K562 (cell line): ENCODE measurements around the gene SH3BP4. TPM values are rescaled to one million over a fixed set of nuclear protein-coding genes. Genes with fewer than 3 reads are reported as not detected.

Experiments used
- ATAC-seq: fragments of 200-7000 bp; cut with Tn5 transposase; 3 replicates; pipeline ENCODE4 v1.9.1; 2020; ENCODE audit warnings: moderate library complexity
- BruUV-seq: library from RNA; stranded (reverse); fragments of 400-500 nt; replicated peaks from 2 replicates; lab custom pipeline; 2021; lab: Mats Ljungman, UMichigan
- CTCF ChIA-PET: fragments of 300-600 bp; formaldehyde crosslinking; extraction: SDS; loops from one replicate; lab custom pipeline; 2021; ENCODE audit warnings: low intra/inter-chr PET ratio; lab: Yijun Ruan, JAX
- POLR2A ChIA-PET: fragments of 300-600, 350-650 bp; sonication (Branson Sonifier 250); formaldehyde crosslinking; extraction: SDS; loops from one replicate; lab custom pipeline; 2021; ENCODE audit warnings: antibody characterized with exemption, inconsistent platforms; lab: Yijun Ruan, JAX
- DNase-seq, 4 experiments: peaks; one replicate each; pipeline versions ENCODE4 v3.0.0 to v3.0.0-alpha.2; 2011 to 2018; ENCODE audit warnings: low spot score in 3 of 4, mixed read lengths in 3 of 4; ENCODE audit errors: extremely low read depth in 1 of 4
- FAIRE-seq: peaks from 2 replicates; lab custom pipeline; 2011; peaks lifted over from hg19 to GRCh38; lab: Jason Lieb, UNC
- H2AFZ ChIP-seq: 2 replicates; pipeline ENCODE4 v1.6.0; 2011; ENCODE audit warnings: low read depth, low read length, control low read depth, inconsistent platforms
- H3K27ac ChIP-seq: fragments of 200-600 bp; 3 replicates; pipeline ENCODE4 v1.8.0; 2011; ENCODE audit warnings: low read depth, mild to moderate bottlenecking, control low read depth, inconsistent platforms, low read length, moderate library complexity, mixed read lengths; ENCODE audit errors: extremely low read depth
- H3K27me3 ChIP-seq, 2 experiments: fragments of 300-600 bp in 1 of 2; 2 replicates in 1 of 2; 3 replicates in 1 of 2; pipeline versions ENCODE4 v1.6.0 to v1.8.0; 2011; ENCODE audit warnings: inconsistent platforms in 2 of 2, low read length in 2 of 2, mild to moderate bottlenecking in 1 of 2, mixed read lengths in 1 of 2, moderate library complexity in 1 of 2; ENCODE audit not compliant: control insufficient read depth in 2 of 2, insufficient read depth in 2 of 2
- H3K36me3 ChIP-seq: fragments of 300-600 bp; 3 replicates; pipeline ENCODE4 v1.8.0; 2011; ENCODE audit warnings: mild to moderate bottlenecking, low read length, inconsistent platforms; ENCODE audit not compliant: control insufficient read depth, insufficient read depth
- H3K4me1 ChIP-seq, 2 experiments: fragments of 200-600 bp in 1 of 2; replicated peaks in 1 of 2; 2 replicates in 1 of 2; 3 replicates in 1 of 2; pipeline versions ENCODE4 v1.5.1 to v1.8.0; 2011; ENCODE audit warnings: inconsistent platforms in 2 of 2, low read length in 2 of 2, mild to moderate bottlenecking in 1 of 2, mixed read lengths in 1 of 2, moderate library complexity in 1 of 2; ENCODE audit not compliant: control insufficient read depth in 2 of 2, insufficient read depth in 2 of 2
- H3K4me2 ChIP-seq: 2 replicates; pipeline ENCODE4 v1.6.1; 2011; ENCODE audit warnings: low read length, control low read depth, inconsistent platforms, mixed read lengths; ENCODE audit not compliant: insufficient read depth
- H3K4me3 ChIP-seq: fragments of 200-600 bp; sonication (generic), shearing (Covaris generic); 2 replicates; pipeline ENCODE4 v1.5.1; 2016; ENCODE audit warnings: control low read depth, inconsistent platforms
- H3K79me2 ChIP-seq: fragments of 200-600 bp; 3 replicates; pipeline ENCODE4 v1.8.0; 2011; ENCODE audit warnings: low read length, inconsistent platforms; ENCODE audit not compliant: control insufficient read depth, insufficient read depth
- H3K9ac ChIP-seq, 2 experiments: 2 replicates each; pipeline versions ENCODE4 v1.6.0 to v1.6.1; 2011; ENCODE audit warnings: low read depth in 2 of 2, low read length in 2 of 2, control low read depth in 1 of 2, inconsistent platforms in 1 of 2, mild to moderate bottlenecking in 1 of 2, mixed read lengths in 1 of 2; ENCODE audit not compliant: insufficient read depth in 1 of 2
- H3K9me1 ChIP-seq: one replicate; pipeline ENCODE4 v1.6.0; 2011; ENCODE audit warnings: inconsistent platforms, mild to moderate bottlenecking, low read length, moderate library complexity; ENCODE audit not compliant: control insufficient read depth, insufficient read depth
- H3K9me3 ChIP-seq: replicated peaks from 2 replicates; pipeline ENCODE4 v1.5.1; 2011; ENCODE audit warnings: low read depth, low read length, inconsistent platforms; ENCODE audit not compliant: control insufficient read depth, insufficient read depth
- H4K20me1 ChIP-seq: replicated peaks from 2 replicates; pipeline ENCODE4 v1.6.1; 2011; ENCODE audit warnings: low read length, inconsistent platforms, mixed read lengths; ENCODE audit not compliant: control insufficient read depth, insufficient read depth
- E2F3 ChIP-seq: fragments of 250-450 bp; sonication (Bioruptor Pico); IDR thresholded peaks from 2 replicates; pipeline ENCODE4 v1.4.0; 2020; ENCODE audit warnings: mild to moderate bottlenecking
- JUN ChIP-seq, 2 experiments: sonication (generic) in 1 of 2; formaldehyde crosslinking in 1 of 2; IDR thresholded peaks; 2 replicates each; pipeline versions ENCODE4 v1.6.1 to v1.8.0; 2012 to 2022; ENCODE audit warnings: borderline replicate concordance in 2 of 2, mild to moderate bottlenecking in 2 of 2, improper control_type of control experiment in 1 of 2, low read depth in 1 of 2, low read length in 1 of 2, missing genetic modification reagents in 1 of 2
- XRCC4 ChIP-seq: IDR thresholded peaks from one replicate; pipeline ENCODE4 v1.6.1; 2011; ENCODE audit not compliant: insufficient read depth, insufficient read length; ENCODE audit errors: extremely low read depth
- WGBS: fragments of 100-300 bp; shearing (Covaris generic); methylation state at CpG from one replicate; pipeline ENCODE4 v1.1.6; 2016; ENCODE audit warnings: low coverage, mixed read lengths; ENCODE audit not compliant: insufficient coverage; ENCODE audit errors: missing lambda C conversion rate; 5-methylcytosine and 5-hydroxymethylcytosine counted together
- in situ Hi-C: fragments of 300-500 bp; cut with MboI; formaldehyde crosslinking; loops from 4 replicates; pipeline ENCODE4 v1.15.0; 2018; ENCODE audit warnings: inconsistent platforms, mixed read lengths
- intact Hi-C: fragments of 100-400 bp; cut with micrococcal nuclease; formaldehyde crosslinking; loops from 2 replicates; pipeline ENCODE4 v1.14.2; 2022
- polyA plus RNA-seq, 8 experiments: library from polyadenylated mRNA; depleted of rRNA in 4 of 8; stranded (reverse) in 5 of 8; unstranded in 3 of 8; fragments of >200 nt; fragmentation: Nextera tagmentation in 2 of 8; fragmentation: Illumina TruSeq in 1 of 8; extraction: Ambion mirVana in 2 of 8; extraction: Trizol in 1 of 8; gene quantifications; 2 replicates each; pipeline versions ENCODE4 v1.2.1 to v1.2.3, GENCODE V29; 2011 to 2014; ENCODE audit warnings: inconsistent platforms in 1 of 8, missing spikeins in 1 of 8
- total RNA-seq, 7 experiments: library from RNA; depleted of rRNA in 6 of 7; stranded (reverse); fragments of >200 nt in 6 of 7; fragmentation: Illumina TruSeq in 2 of 7; extraction: Trizol in 2 of 7; gene quantifications; 2 replicates each; pipeline versions ENCODE4 v1.2.1 to v1.2.3, GENCODE V29; 2011 to 2021; ENCODE audit warnings: low replicate concordance in 1 of 7
- TF ChIP-seq, protein P1 (sequence below): fragments of 450-650 bp; IDR thresholded peaks from 2 replicates; pipeline ENCODE4 v1.6.1; 2017; ENCODE audit warnings: antibody characterized with exemption

SH3BP4 gene
- total and polyA plus RNA-seq, 9 of the 15 experiments (the other 6 are each of a cell fraction or from before 2014, with no cell fraction given) = 0.03 to 0.28 (median 0.27) TPM; not detected in 6

DNA sequence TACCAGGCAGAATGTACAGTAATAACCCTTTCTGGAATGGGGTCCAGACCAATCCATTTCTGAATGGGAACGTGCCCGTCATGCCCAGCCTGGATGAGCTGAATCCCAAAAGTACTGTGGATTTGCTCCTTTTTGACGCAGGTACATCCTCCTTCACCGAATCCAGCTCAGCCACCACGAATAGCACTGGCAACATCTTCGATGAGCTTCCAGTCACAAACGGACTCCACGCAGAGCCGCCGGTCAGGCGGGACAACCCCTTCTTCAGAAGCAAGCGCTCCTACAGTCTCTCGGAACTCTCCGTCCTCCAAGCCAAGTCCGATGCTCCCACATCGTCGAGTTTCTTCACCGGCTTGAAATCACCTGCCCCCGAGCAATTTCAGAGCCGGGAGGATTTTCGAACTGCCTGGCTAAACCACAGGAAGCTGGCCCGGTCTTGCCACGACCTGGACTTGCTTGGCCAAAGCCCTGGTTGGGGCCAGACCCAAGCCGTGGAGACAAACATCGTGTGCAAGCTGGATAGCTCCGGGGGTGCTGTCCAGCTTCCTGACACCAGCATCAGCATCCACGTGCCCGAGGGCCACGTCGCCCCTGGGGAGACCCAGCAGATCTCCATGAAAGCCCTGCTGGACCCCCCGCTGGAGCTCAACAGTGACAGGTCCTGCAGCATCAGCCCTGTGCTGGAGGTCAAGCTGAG is 89.6 kb downstream of the SH3BP4 start:
- intact Hi-C loops (no loop called here), in situ Hi-C loops (no loop called here)
- no peak for DNase-seq
- H3K36me3 ChIP-seq = no peaks in the 10 kb centered on the region
- no peaks in the 10 kb centered on the region for H3K4me1 ChIP-seq
- no peaks in the 10 kb centered on the region for H3K9me3 ChIP-seq
- no TSS peak for BruUV-seq
- ChIA-PET CTCF (no interaction called here), POLR2A (no interaction called here)
- no peaks in the 10 kb centered on the region for H3K9me1 ChIP-seq
- H2AFZ ChIP-seq = no peak overlapping the region
- ATAC-seq = no peak
- H3K9ac ChIP-seq = no peak overlapping the region
- H3K27ac ChIP-seq = no peak overlapping the region
- no peak for FAIRE-seq
- no peak overlapping the region for H3K4me3 ChIP-seq
- no peaks in the 10 kb centered on the region for H4K20me1 ChIP-seq
- H3K4me2 ChIP-seq = no peak overlapping the region
- H3K27me3 ChIP-seq = peaks cover 13 to 56% of the 10 kb centered on the region in 2 experiments
- WGBS = under 1% methylated on average over 23 of the region's 31 CpGs
- H3K79me2 ChIP-seq = no peaks in the 10 kb centered on the region
- TF ChIP-seq, protein P1, sequence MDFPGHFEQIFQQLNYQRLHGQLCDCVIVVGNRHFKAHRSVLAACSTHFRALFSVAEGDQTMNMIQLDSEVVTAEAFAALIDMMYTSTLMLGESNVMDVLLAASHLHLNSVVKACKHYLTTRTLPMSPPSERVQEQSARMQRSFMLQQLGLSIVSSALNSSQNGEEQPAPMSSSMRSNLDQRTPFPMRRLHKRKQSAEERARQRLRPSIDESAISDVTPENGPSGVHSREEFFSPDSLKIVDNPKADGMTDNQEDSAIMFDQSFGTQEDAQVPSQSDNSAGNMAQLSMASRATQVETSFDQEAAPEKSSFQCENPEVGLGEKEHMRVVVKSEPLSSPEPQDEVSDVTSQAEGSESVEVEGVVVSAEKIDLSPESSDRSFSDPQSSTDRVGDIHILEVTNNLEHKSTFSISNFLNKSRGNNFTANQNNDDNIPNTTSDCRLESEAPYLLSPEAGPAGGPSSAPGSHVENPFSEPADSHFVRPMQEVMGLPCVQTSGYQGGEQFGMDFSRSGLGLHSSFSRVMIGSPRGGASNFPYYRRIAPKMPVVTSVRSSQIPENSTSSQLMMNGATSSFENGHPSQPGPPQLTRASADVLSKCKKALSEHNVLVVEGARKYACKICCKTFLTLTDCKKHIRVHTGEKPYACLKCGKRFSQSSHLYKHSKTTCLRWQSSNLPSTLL = no peak
- TF ChIP-seq XRCC4 (no peak), JUN (IDR thresholded peaks at IDR 0.05; ENCODE audit: borderline replicate concordance, low read depth, low read length) (no peak), JUN (CRISPR knock-in tag; IDR thresholded peaks at IDR 0.05; ENCODE audit: borderline replicate concordance) (no peak), E2F3 (CRISPR knock-in tag) (no peak)
- TF ChIP-seq, all 486 proteins: peak for 0
